IMR-90 (cell line): ENCODE measurements around the gene CTPS1. TPM values are rescaled to one million over a fixed set of nuclear protein-coding genes. Genes with fewer than 3 reads are reported as not detected.

ENCODE experiments used
- CEBPB ChIP-seq: IDR thresholded peaks from 2 replicates; pipeline ENCODE4 v1.6.1; 2012; ENCODE audit warnings: low read depth, low read length, improper control_type of control experiment
- ELK1 ChIP-seq: fragments of 150-350 bp; IDR thresholded peaks from 2 replicates; pipeline ENCODE4 v1.6.1; 2016; ENCODE audit warnings: low read depth, mild to moderate bottlenecking, low read length, moderate library complexity, borderline replicate concordance
- MAFK ChIP-seq: IDR thresholded peaks from 2 replicates; pipeline ENCODE4 v1.6.1; 2012; ENCODE audit warnings: low read depth, low read length, improper control_type of control experiment
- MAZ ChIP-seq: IDR thresholded peaks from 2 replicates; pipeline ENCODE4 v1.6.1; 2012; ENCODE audit warnings: low read depth, mild to moderate bottlenecking, low read length, improper control_type of control experiment, moderate library complexity, borderline replicate concordance
- NFE2L2 ChIP-seq: fragments of 150-350 bp; IDR thresholded peaks from 2 replicates; pipeline ENCODE4 v1.6.1; 2016; ENCODE audit warnings: low read depth, mild to moderate bottlenecking, low read length
- RAD21 ChIP-seq: IDR thresholded peaks from 2 replicates; pipeline ENCODE4 v1.6.1; 2012; ENCODE audit warnings: low read length, improper control_type of control experiment
- RCOR1 ChIP-seq: IDR thresholded peaks from 2 replicates; pipeline ENCODE4 v1.6.1; 2012; ENCODE audit warnings: mild to moderate bottlenecking, low read length, improper control_type of control experiment; ENCODE audit not compliant: insufficient replicate concordance
- polyA plus RNA-seq, 3 experiments: library from polyadenylated mRNA; depleted of rRNA; stranded (reverse); fragments of >200 nt; gene quantifications; 2 replicates each; pipeline ENCODE4 v1.2.3, GENCODE V29; 2012; ENCODE audit warnings: low replicate concordance in 1 of 3
- total RNA-seq: library from RNA; depleted of rRNA; stranded (reverse); fragments of >200 nt; gene quantifications from 2 replicates; pipeline ENCODE4 v1.2.3, GENCODE V29; 2012

Gene CTPS1
- total and polyA plus RNA-seq, 2 of the 4 experiments (the other 2 are of a cell fraction) = 40.4 to 41.0 TPM

GRCh38 chr1:40981691-40982448 is 2.4 kb downstream of the CTPS1 start (continued):
- TF ChIP-seq ELK1 (no peak), CEBPB (no peak), MAFK (no peak), NFE2L2 (no peak), RAD21 (no peak), MAZ (no peak), RCOR1 (no peak)
